Measurements from ENCODE around the gene TUBB2B.

DNA sequence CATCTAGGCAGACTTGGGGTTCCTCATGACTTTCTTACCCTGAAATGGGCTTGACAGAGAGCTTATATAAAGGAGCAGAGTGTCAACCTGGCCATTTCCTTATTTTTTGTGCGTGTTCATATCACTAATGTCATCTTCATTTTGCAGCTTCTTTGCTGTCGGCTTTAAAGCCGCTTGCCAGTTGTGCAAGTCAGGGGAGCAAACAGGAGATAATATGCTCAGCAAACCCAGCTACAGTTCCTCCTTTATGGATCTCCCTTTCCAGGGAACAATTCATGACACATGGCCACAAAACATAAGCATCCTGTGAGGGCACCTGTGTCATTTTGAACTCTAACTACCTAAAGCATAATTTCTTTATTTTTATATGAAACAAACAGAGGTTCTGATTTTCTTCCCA, 6.5 kb upstream of the TUBB2B start:
- TF ChIP-seq POLR2AphosphoS5 (IDR thresholded peaks at IDR 0.05) (no peak), POLR2A (IDR thresholded peaks at IDR 0.05) (no peak), EP300 (IDR thresholded peaks at IDR 0.05) (no peak)
- TF ChIP-seq, protein P1, sequence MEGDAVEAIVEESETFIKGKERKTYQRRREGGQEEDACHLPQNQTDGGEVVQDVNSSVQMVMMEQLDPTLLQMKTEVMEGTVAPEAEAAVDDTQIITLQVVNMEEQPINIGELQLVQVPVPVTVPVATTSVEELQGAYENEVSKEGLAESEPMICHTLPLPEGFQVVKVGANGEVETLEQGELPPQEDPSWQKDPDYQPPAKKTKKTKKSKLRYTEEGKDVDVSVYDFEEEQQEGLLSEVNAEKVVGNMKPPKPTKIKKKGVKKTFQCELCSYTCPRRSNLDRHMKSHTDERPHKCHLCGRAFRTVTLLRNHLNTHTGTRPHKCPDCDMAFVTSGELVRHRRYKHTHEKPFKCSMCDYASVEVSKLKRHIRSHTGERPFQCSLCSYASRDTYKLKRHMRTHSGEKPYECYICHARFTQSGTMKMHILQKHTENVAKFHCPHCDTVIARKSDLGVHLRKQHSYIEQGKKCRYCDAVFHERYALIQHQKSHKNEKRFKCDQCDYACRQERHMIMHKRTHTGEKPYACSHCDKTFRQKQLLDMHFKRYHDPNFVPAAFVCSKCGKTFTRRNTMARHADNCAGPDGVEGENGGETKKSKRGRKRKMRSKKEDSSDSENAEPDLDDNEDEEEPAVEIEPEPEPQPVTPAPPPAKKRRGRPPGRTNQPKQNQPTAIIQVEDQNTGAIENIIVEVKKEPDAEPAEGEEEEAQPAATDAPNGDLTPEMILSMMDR (IDR thresholded peaks at IDR 0.05), result no peak

Data from sigmoid colon (tissue), 4 donors.